K562 (cell line): ENCODE measurements around the gene CPT1B. TPM values are rescaled to one million over a fixed set of nuclear protein-coding genes. Genes with fewer than 3 reads are reported as not detected.

Experiments used
- ATAC-seq: fragments of 200-7000 bp; cut with Tn5 transposase; 3 replicates; pipeline ENCODE4 v1.9.1; 2020; ENCODE audit warnings: moderate library complexity
- BruUV-seq: library from RNA; stranded (reverse); fragments of 400-500 nt; replicated peaks from 2 replicates; lab custom pipeline; 2021; lab: Mats Ljungman, UMichigan
- CTCF ChIA-PET: fragments of 300-600 bp; formaldehyde crosslinking; extraction: SDS; loops from one replicate; lab custom pipeline; 2021; ENCODE audit warnings: low intra/inter-chr PET ratio; lab: Yijun Ruan, JAX
- POLR2A ChIA-PET: fragments of 300-600, 350-650 bp; sonication (Branson Sonifier 250); formaldehyde crosslinking; extraction: SDS; loops from one replicate; lab custom pipeline; 2021; ENCODE audit warnings: antibody characterized with exemption, inconsistent platforms; lab: Yijun Ruan, JAX
- DNase-seq, 4 experiments: peaks; one replicate each; pipeline versions ENCODE4 v3.0.0 to v3.0.0-alpha.2; 2011 to 2018; ENCODE audit warnings: low spot score in 3 of 4, mixed read lengths in 3 of 4; ENCODE audit errors: extremely low read depth in 1 of 4
- FAIRE-seq: peaks from 2 replicates; lab custom pipeline; 2011; peaks lifted over from hg19 to GRCh38; lab: Jason Lieb, UNC
- H2AFZ ChIP-seq: 2 replicates; pipeline ENCODE4 v1.6.0; 2011; ENCODE audit warnings: low read depth, low read length, control low read depth, inconsistent platforms
- H3K27ac ChIP-seq: fragments of 200-600 bp; 3 replicates; pipeline ENCODE4 v1.8.0; 2011; ENCODE audit warnings: low read depth, mild to moderate bottlenecking, control low read depth, inconsistent platforms, low read length, moderate library complexity, mixed read lengths; ENCODE audit errors: extremely low read depth
- H3K27me3 ChIP-seq, 2 experiments: fragments of 300-600 bp in 1 of 2; 2 replicates in 1 of 2; 3 replicates in 1 of 2; pipeline versions ENCODE4 v1.6.0 to v1.8.0; 2011; ENCODE audit warnings: inconsistent platforms in 2 of 2, low read length in 2 of 2, mild to moderate bottlenecking in 1 of 2, mixed read lengths in 1 of 2, moderate library complexity in 1 of 2; ENCODE audit not compliant: control insufficient read depth in 2 of 2, insufficient read depth in 2 of 2
- H3K36me3 ChIP-seq: fragments of 300-600 bp; 3 replicates; pipeline ENCODE4 v1.8.0; 2011; ENCODE audit warnings: mild to moderate bottlenecking, low read length, inconsistent platforms; ENCODE audit not compliant: control insufficient read depth, insufficient read depth
- H3K4me1 ChIP-seq, 2 experiments: fragments of 200-600 bp in 1 of 2; replicated peaks in 1 of 2; 2 replicates in 1 of 2; 3 replicates in 1 of 2; pipeline versions ENCODE4 v1.5.1 to v1.8.0; 2011; ENCODE audit warnings: inconsistent platforms in 2 of 2, low read length in 2 of 2, mild to moderate bottlenecking in 1 of 2, mixed read lengths in 1 of 2, moderate library complexity in 1 of 2; ENCODE audit not compliant: control insufficient read depth in 2 of 2, insufficient read depth in 2 of 2
- H3K4me2 ChIP-seq: 2 replicates; pipeline ENCODE4 v1.6.1; 2011; ENCODE audit warnings: low read length, control low read depth, inconsistent platforms, mixed read lengths; ENCODE audit not compliant: insufficient read depth
- H3K4me3 ChIP-seq: fragments of 200-600 bp; sonication (generic), shearing (Covaris generic); 2 replicates; pipeline ENCODE4 v1.5.1; 2016; ENCODE audit warnings: control low read depth, inconsistent platforms
- H3K79me2 ChIP-seq: fragments of 200-600 bp; 3 replicates; pipeline ENCODE4 v1.8.0; 2011; ENCODE audit warnings: low read length, inconsistent platforms; ENCODE audit not compliant: control insufficient read depth, insufficient read depth
- H3K9ac ChIP-seq, 2 experiments: 2 replicates each; pipeline versions ENCODE4 v1.6.0 to v1.6.1; 2011; ENCODE audit warnings: low read depth in 2 of 2, low read length in 2 of 2, control low read depth in 1 of 2, inconsistent platforms in 1 of 2, mild to moderate bottlenecking in 1 of 2, mixed read lengths in 1 of 2; ENCODE audit not compliant: insufficient read depth in 1 of 2
- H3K9me1 ChIP-seq: one replicate; pipeline ENCODE4 v1.6.0; 2011; ENCODE audit warnings: inconsistent platforms, mild to moderate bottlenecking, low read length, moderate library complexity; ENCODE audit not compliant: control insufficient read depth, insufficient read depth
- H3K9me3 ChIP-seq: replicated peaks from 2 replicates; pipeline ENCODE4 v1.5.1; 2011; ENCODE audit warnings: low read depth, low read length, inconsistent platforms; ENCODE audit not compliant: control insufficient read depth, insufficient read depth
- H4K20me1 ChIP-seq: replicated peaks from 2 replicates; pipeline ENCODE4 v1.6.1; 2011; ENCODE audit warnings: low read length, inconsistent platforms, mixed read lengths; ENCODE audit not compliant: control insufficient read depth, insufficient read depth
- ARHGAP35 ChIP-seq: fragments of 450-650 bp; IDR thresholded peaks from 2 replicates; pipeline ENCODE4 v1.6.1; 2018; ENCODE audit not compliant: partially characterized antibody
- ARID2 ChIP-seq: fragments of 450-650 bp; IDR thresholded peaks from 2 replicates; pipeline ENCODE4 v1.6.1; 2017; ENCODE audit warnings: antibody characterized with exemption, mild to moderate bottlenecking
- BRF1 ChIP-seq: IDR thresholded peaks from 3 replicates; pipeline ENCODE4 v1.6.1; 2011; ENCODE audit warnings: borderline replicate concordance, mild to moderate bottlenecking; ENCODE audit not compliant: insufficient read length; ENCODE audit errors: extremely low read depth
- CBX3 ChIP-seq, 2 experiments: IDR thresholded peaks; 1 replicate in 1 of 2; 2 replicates in 1 of 2; pipeline ENCODE4 v1.6.1; 2012; ENCODE audit warnings: inconsistent platforms in 2 of 2, low read length in 2 of 2, borderline replicate concordance in 1 of 2, control low read depth in 1 of 2
- CHD1 ChIP-seq: fragments of 200-600 bp; sonication (generic); IDR thresholded peaks from one replicate; pipeline ENCODE4 v1.6.1; 2012; ENCODE audit warnings: mild to moderate bottlenecking, moderate library complexity, low read length, inconsistent platforms
- E2F8 ChIP-seq: fragments of 450-650 bp; IDR thresholded peaks from 2 replicates; pipeline ENCODE4 v1.7.1; 2018; ENCODE audit warnings: mild to moderate bottlenecking, low read depth; ENCODE audit not compliant: partially characterized antibody
- ETV1 ChIP-seq: fragments of 450-650 bp; conservative IDR thresholded peaks from 2 replicates; pipeline ENCODE4 v1.6.1; 2016; ENCODE audit warnings: missing genetic modification characterization, control low read depth, low read depth, missing compliant biosample characterization
- FOXJ3 ChIP-seq: sonication (generic); formaldehyde crosslinking; IDR thresholded peaks from 2 replicates; pipeline ENCODE4 v1.4.0; 2020; ENCODE audit warnings: mild to moderate bottlenecking, missing genetic modification reagents
- NR0B1 ChIP-seq: fragments of 450-650 bp; IDR thresholded peaks from one replicate; pipeline ENCODE4 v1.6.1; 2018; ENCODE audit warnings: mild to moderate bottlenecking, moderate library complexity; ENCODE audit not compliant: partially characterized antibody
- NR2F6 ChIP-seq: fragments of 450-650 bp; formaldehyde crosslinking; IDR thresholded peaks from 2 replicates; pipeline ENCODE4 v1.4.0; 2020; ENCODE audit warnings: mild to moderate bottlenecking
- NR4A1 ChIP-seq, 2 experiments: fragments of 250-450 bp in 1 of 2; fragments of 450-650 bp in 1 of 2; sonication (Bioruptor Pico) in 1 of 2; IDR thresholded peaks; 2 replicates each; pipeline versions ENCODE4 v1.4.0 to v1.6.1; 2016 to 2020; ENCODE audit warnings: mild to moderate bottlenecking in 2 of 2, missing compliant biosample characterization in 1 of 2, missing genetic modification characterization in 1 of 2, moderate library complexity in 1 of 2
- PHB2 ChIP-seq: fragments of 450-650 bp; IDR thresholded peaks from 2 replicates; pipeline ENCODE4 v1.6.1; 2017; ENCODE audit warnings: low read depth
- RAD21 ChIP-seq, 2 experiments: fragments of 250-450 bp in 1 of 2; fragments of 450-650 bp in 1 of 2; sonication (Bioruptor Pico) in 1 of 2; formaldehyde crosslinking in 1 of 2; IDR thresholded peaks in 1 of 2; conservative IDR thresholded peaks in 1 of 2; 2 replicates each; pipeline versions ENCODE4 v1.4.0 to v1.8.0; 2020 to 2022; ENCODE audit warnings: mild to moderate bottlenecking in 2 of 2, moderate library complexity in 1 of 2
- SMAD1 ChIP-seq: fragments of 150-350 bp; IDR thresholded peaks from 2 replicates; pipeline ENCODE4 v1.6.1; 2014; ENCODE audit warnings: low read length, low read depth; ENCODE audit not compliant: partially characterized antibody
- TGIF2 ChIP-seq: sonication (generic); formaldehyde crosslinking; IDR thresholded peaks from 2 replicates; pipeline ENCODE4 v1.8.1; 2022; ENCODE audit warnings: mild to moderate bottlenecking, missing genetic modification reagents, moderate library complexity
- ZNF668 ChIP-seq: fragments of 250-450 bp; sonication (Bioruptor Pico); IDR thresholded peaks from 2 replicates; pipeline ENCODE4 v1.8.0; 2022; ENCODE audit warnings: mild to moderate bottlenecking, inconsistent platforms
- ZNF778 ChIP-seq: fragments of 450-650 bp; formaldehyde crosslinking; IDR thresholded peaks from 2 replicates; pipeline ENCODE4 v1.4.0; 2020; ENCODE audit warnings: mild to moderate bottlenecking, moderate library complexity
- WGBS: fragments of 100-300 bp; shearing (Covaris generic); methylation state at CpG from one replicate; pipeline ENCODE4 v1.1.6; 2016; ENCODE audit warnings: low coverage, mixed read lengths; ENCODE audit not compliant: insufficient coverage; ENCODE audit errors: missing lambda C conversion rate; 5-methylcytosine and 5-hydroxymethylcytosine counted together
- in situ Hi-C: fragments of 300-500 bp; cut with MboI; formaldehyde crosslinking; loops from 4 replicates; pipeline ENCODE4 v1.15.0; 2018; ENCODE audit warnings: inconsistent platforms, mixed read lengths
- intact Hi-C: fragments of 100-400 bp; cut with micrococcal nuclease; formaldehyde crosslinking; loops from 2 replicates; pipeline ENCODE4 v1.14.2; 2022
- polyA plus RNA-seq, 8 experiments: library from polyadenylated mRNA; depleted of rRNA in 4 of 8; stranded (reverse) in 5 of 8; unstranded in 3 of 8; fragments of >200 nt; fragmentation: Nextera tagmentation in 2 of 8; fragmentation: Illumina TruSeq in 1 of 8; extraction: Ambion mirVana in 2 of 8; extraction: Trizol in 1 of 8; gene quantifications; 2 replicates each; pipeline versions ENCODE4 v1.2.1 to v1.2.3, GENCODE V29; 2011 to 2014; ENCODE audit warnings: inconsistent platforms in 1 of 8, missing spikeins in 1 of 8
- total RNA-seq, 7 experiments: library from RNA; depleted of rRNA in 6 of 7; stranded (reverse); fragments of >200 nt in 6 of 7; fragmentation: Illumina TruSeq in 2 of 7; extraction: Trizol in 2 of 7; gene quantifications; 2 replicates each; pipeline versions ENCODE4 v1.2.1 to v1.2.3, GENCODE V29; 2011 to 2021; ENCODE audit warnings: low replicate concordance in 1 of 7

CPT1B gene
- total and polyA plus RNA-seq, 9 of the 15 experiments (the other 6 are each of a cell fraction or from before 2014, with no cell fraction given): 0.35 to 6.1 (median 2.6) TPM

GRCh38 chr22:50551160-50551752 lies 27.0 kb downstream of the CPT1B start:
- WGBS: 46% methylated on average over 11 of the region's 11 CpGs
- CTCF ChIA-PET: no interaction called here
- Histone ChIP-seq H2AFZ (no peak overlapping the region), H4K20me1 (no peaks in the 10 kb centered on the region), H3K4me3 (no peak overlapping the region), H3K4me1 (peaks cover 0 to 29% of the 10 kb centered on the region in 2 experiments; a peak in 3 of 5 replicates), H3K27me3 (peaks cover 0 to 11% of the 10 kb centered on the region in 2 experiments; a peak in 1 of 5 replicates), H3K9ac (no peak overlapping the region), H3K79me2 (no peaks in the 10 kb centered on the region), H3K27ac (no peak overlapping the region), H3K36me3 (no peaks in the 10 kb centered on the region), H3K4me2 (no peak overlapping the region), H3K9me3 (no peaks in the 10 kb centered on the region), H3K9me1 (no peaks in the 10 kb centered on the region)
- intact Hi-C loops: no loop called here
- in situ Hi-C loops: no loop called here
- no TSS peak for BruUV-seq
- FAIRE-seq (no peak), DNase-seq (no peak), ATAC-seq (no peak)
- POLR2A ChIA-PET: interaction anchor here (0.7 to 1.5 kb wide), 3 partner anchors 11 to 22 kb away, joined by 3 to 5 read pairs (median 4); partner anchors contain the start of gene SYCE3
- TF ChIP-seq TGIF2 (CRISPR knock-in tag) (no peak), CBX3 (IDR thresholded peaks at IDR 0.05; ENCODE audit: borderline replicate concordance in 1 of 2, low read length in 2 of 2) (no peak), PHB2 (no peak), NR0B1 (no peak), CHD1 (no peak), SMAD1 (no peak), ZNF778 (CRISPR knock-in tag) (no peak), FOXJ3 (CRISPR knock-in tag) (no peak), E2F8 (no peak), ZNF668 (CRISPR knock-in tag) (no peak), ARID2 (no peak), BRF1 (no peak), RAD21 (CRISPR knock-in tag; conservative IDR thresholded peaks at IDR 0.05 in 1 of 2, IDR thresholded peaks at IDR 0.05 in 1 of 2) (no peak), NR2F6 (CRISPR knock-in tag) (no peak), ARHGAP35 (no peak), NR4A1 (CRISPR knock-in tag; IDR thresholded peaks at IDR 0.05) (no peak), NR4A1 (tag; IDR thresholded peaks at IDR 0.05) (no peak), ETV1 (tag) (no peak)
